ENCODE measurements around the gene MEAF6.

DNA sequence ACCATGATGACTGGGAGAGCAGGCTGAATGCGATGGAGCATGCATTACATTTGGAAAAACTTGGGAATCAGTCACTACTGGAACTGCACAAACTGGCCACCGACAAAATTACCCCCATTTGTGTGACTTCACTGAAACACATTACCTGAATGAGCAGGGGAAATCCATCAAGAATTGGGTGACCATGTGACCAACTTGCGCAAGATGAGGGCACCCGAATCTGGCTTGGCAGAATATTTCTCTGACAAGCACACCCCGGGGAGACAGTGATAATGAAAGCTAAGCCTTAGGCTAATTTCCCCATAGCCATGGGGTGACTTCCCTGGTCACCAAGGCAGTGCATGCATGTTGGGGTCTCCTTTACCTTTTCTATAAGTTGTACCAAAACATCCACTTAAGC, 30.5 kb upstream of the MEAF6 start:
- TF ChIP-seq, protein P1, sequence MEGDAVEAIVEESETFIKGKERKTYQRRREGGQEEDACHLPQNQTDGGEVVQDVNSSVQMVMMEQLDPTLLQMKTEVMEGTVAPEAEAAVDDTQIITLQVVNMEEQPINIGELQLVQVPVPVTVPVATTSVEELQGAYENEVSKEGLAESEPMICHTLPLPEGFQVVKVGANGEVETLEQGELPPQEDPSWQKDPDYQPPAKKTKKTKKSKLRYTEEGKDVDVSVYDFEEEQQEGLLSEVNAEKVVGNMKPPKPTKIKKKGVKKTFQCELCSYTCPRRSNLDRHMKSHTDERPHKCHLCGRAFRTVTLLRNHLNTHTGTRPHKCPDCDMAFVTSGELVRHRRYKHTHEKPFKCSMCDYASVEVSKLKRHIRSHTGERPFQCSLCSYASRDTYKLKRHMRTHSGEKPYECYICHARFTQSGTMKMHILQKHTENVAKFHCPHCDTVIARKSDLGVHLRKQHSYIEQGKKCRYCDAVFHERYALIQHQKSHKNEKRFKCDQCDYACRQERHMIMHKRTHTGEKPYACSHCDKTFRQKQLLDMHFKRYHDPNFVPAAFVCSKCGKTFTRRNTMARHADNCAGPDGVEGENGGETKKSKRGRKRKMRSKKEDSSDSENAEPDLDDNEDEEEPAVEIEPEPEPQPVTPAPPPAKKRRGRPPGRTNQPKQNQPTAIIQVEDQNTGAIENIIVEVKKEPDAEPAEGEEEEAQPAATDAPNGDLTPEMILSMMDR (IDR thresholded peaks at IDR 0.05), result no peak
- no peak for TF ChIP-seq EP300 (IDR thresholded peaks at IDR 0.05)
